Activated naive CD4-positive, alpha-beta T cell treated with anti-CD3 and anti-CD28 coated beads, Interleukin-2, amount 50 U/mL, for 16 hours (primary cell): ENCODE results near the gene DCTPP1.
"Not testable (repeated sequence)": the region's sequence is repeated elsewhere in the genome, so short reads cannot be mapped to it uniquely, and the experiment has no call there.

ENCODE experiments used
- DNase-seq: peaks from one replicate; pipeline ENCODE4 v3.0.0-alpha.2; 2020

DCTPP1 gene

GRCh38 chr16:30429678-30430427 is at the start of gene DCTPP1:
DCTPP1 (minus strand) TSS chr16:30430030; CDS start chr16:30429980, 50 bp downstream.
- DNase-seq, result peak; percentile 97

GRCh38 chr16:30478766-30479478 is 49.1 kb upstream of the DCTPP1 start:
- no peak for DNase-seq

- DNase-seq, result not testable (repeated sequence)
Measured at GRCh38 chr16:30477773-30478172, 47.9 kb upstream of the DCTPP1 start.

GRCh38 chr16:30476991-30477390 is 47.2 kb upstream of the DCTPP1 start:
- no peak for DNase-seq

GRCh38 chr16:30474684-30475083 is 44.9 kb upstream of the DCTPP1 start:
- DNase-seq, result no peak

- DNase-seq, result no peak
Measured at GRCh38 chr16:30474074-30474452, 44.2 kb upstream of the DCTPP1 start.

GRCh38 chr16:30473231-30474073 is 43.6 kb upstream of the DCTPP1 start:
- peak; percentile 67 for DNase-seq

GRCh38 chr16:30472328-30472942 is 42.6 kb upstream of the DCTPP1 start, which contains the start of gene ITGAL:
ITGAL (plus strand) TSS chr16:30472742; CDS start chr16:30472838, 96 bp downstream.
- DNase-seq, result peak; percentile 82

- DNase-seq, result no peak
Measured at GRCh38 chr16:30470632-30470995, 40.8 kb upstream of the DCTPP1 start.

GRCh38 chr16:30470170-30470512 is 40.3 kb upstream of the DCTPP1 start:
- no peak for DNase-seq

GRCh38 chr16:30464078-30464477 is 34.2 kb upstream of the DCTPP1 start:
- DNase-seq, result no peak

GRCh38 chr16:30461426-30461825 is 31.6 kb upstream of the DCTPP1 start:
- DNase-seq, result not testable (repeated sequence)

- DNase-seq, result no peak
Measured at GRCh38 chr16:30459456-30459855, 29.6 kb upstream of the DCTPP1 start.

- peak; percentile 87 for DNase-seq
Measured at GRCh38 chr16:30458561-30459394, 28.9 kb upstream of the DCTPP1 start.

- no peak for DNase-seq
Measured at GRCh38 chr16:30457743-30458560, 28.1 kb upstream of the DCTPP1 start.

- DNase-seq, result no peak
Measured at GRCh38 chr16:30457256-30457655, 27.4 kb upstream of the DCTPP1 start.

- no peak for DNase-seq
Measured at GRCh38 chr16:30456302-30456701, 26.5 kb upstream of the DCTPP1 start.

- not testable (repeated sequence) for DNase-seq
Measured at GRCh38 chr16:30452709-30453580, 23.1 kb upstream of the DCTPP1 start.

- DNase-seq, result no peak
Measured at GRCh38 chr16:30449116-30449435, 19.2 kb upstream of the DCTPP1 start.

- no peak for DNase-seq
Measured at GRCh38 chr16:30447512-30448226, 17.8 kb upstream of the DCTPP1 start.
